Caki2 (cell line): ENCODE data around the gene SPARCL1. TPM values are rescaled to one million over a fixed set of nuclear protein-coding genes. Genes with fewer than 3 reads are reported as not detected.

Experiments
- total RNA-seq: library from RNA; depleted of rRNA; stranded (reverse); fragments of >200 nt; shearing (Covaris generic); gene quantifications from 2 replicates; pipeline ENCODE4 v1.2.3, GENCODE V29; 2014; ENCODE audit warnings: low replicate concordance; rRNA removed

The SPARCL1 gene
- total RNA-seq, 1 experiment from 2014 or later = 0.51 TPM

Other genes starting within 250 kb of the SPARCL1 start
- gene HSD17B13, start 206.5 kb downstream of the SPARCL1 start, total RNA-seq = 0.43 TPM in 1 of 2 replicates, not detected in the other
- 59.6 and 78.3 TPM in 2 replicates for gene HSD17B11, start 138.2 kb downstream of the SPARCL1 start, total RNA-seq
- gene NUDT9, start 106.8 kb downstream of the SPARCL1 start, total RNA-seq = 33.4 and 48.3 TPM in 2 replicates
- gene DSPP, start 79.2 kb upstream of the SPARCL1 start, total RNA-seq = not detected in 2 replicates
- gene DMP1, start 120.9 kb upstream of the SPARCL1 start, total RNA-seq = not detected in 2 replicates